ENCODE results near the gene FBXO41. TPM values are rescaled to one million over a fixed set of nuclear protein-coding genes. Genes with fewer than 3 reads are reported as not detected.

The FBXO41 gene
- polyA plus RNA-seq, 1 donor from 2014 or later: 6.0 TPM

- no peaks in the 10 kb centered on the region for H3K9me3 ChIP-seq (ENCODE audit: low read length)
- no peaks in the 10 kb centered on the region for H3F3A ChIP-seq (ENCODE audit: insufficient read depth, low read length, poor library complexity, severe bottlenecking)
- H3K9ac ChIP-seq (ENCODE audit: low read length): no peak overlapping the region
- H3K27ac ChIP-seq (ENCODE audit: low read length): no peak overlapping the region
- no peaks in the 10 kb centered on the region for H3K9me2 ChIP-seq (ENCODE audit: insufficient read depth, low read length)
- H3K27me3 ChIP-seq (ENCODE audit: insufficient read depth, low read depth, low read length): no peaks in the 10 kb centered on the region
- no peaks in the 10 kb centered on the region for H3K79me2 ChIP-seq (replicated peaks; ENCODE audit: insufficient read depth, low read length)
- H3K4me3 ChIP-seq (ENCODE audit: low read length): no peak overlapping the region
- TF ChIP-seq MXI1 (conservative IDR thresholded peaks at IDR 0.05; ENCODE audit: poor library complexity, severe bottlenecking) (no peak), EP300 (conservative IDR thresholded peaks at IDR 0.05; ENCODE audit: poor library complexity, severe bottlenecking) (no peak), TAF1 (IDR thresholded peaks at IDR 0.05; ENCODE audit: low read depth) (no peak), CTCF (IDR thresholded peaks at IDR 0.05; ENCODE audit: poor library complexity, severe bottlenecking) (no peak), REST (IDR thresholded peaks at IDR 0.05; ENCODE audit: borderline replicate concordance) (no peak), POLR2AphosphoS5 (IDR thresholded peaks at IDR 0.05) (no peak), RAD21 (conservative IDR thresholded peaks at IDR 0.05) (no peak), SMC3 (conservative IDR thresholded peaks at IDR 0.05; ENCODE audit: poor library complexity) (no peak), EZH2 (IDR thresholded peaks at IDR 0.05; ENCODE audit: borderline replicate concordance, insufficient read depth, low read length, poor library complexity, severe bottlenecking) (no peak)
- no peaks in the 10 kb centered on the region for H4K20me1 ChIP-seq (ENCODE audit: insufficient read depth)
- H3K36me3 ChIP-seq (ENCODE audit: insufficient read depth, low read length): peaks cover 6% of the 10 kb centered on the region
- H3K4me2 ChIP-seq (ENCODE audit: low read length): no peak overlapping the region
- H2AFZ ChIP-seq (ENCODE audit: low read depth, low read length): no peak overlapping the region
Observed at GRCh38 chr2:73217160-73217559, 67.1 kb downstream of the FBXO41 start.

- Histone ChIP-seq H3K27ac (ENCODE audit: low read length) (no peak overlapping the region), H3K9ac (ENCODE audit: low read length) (no peak overlapping the region), H3K36me3 (ENCODE audit: insufficient read depth, low read length) (peaks cover 6% of the 10 kb centered on the region), H3K9me3 (ENCODE audit: low read length) (no peaks in the 10 kb centered on the region), H3K79me2 (replicated peaks; ENCODE audit: insufficient read depth, low read length) (no peaks in the 10 kb centered on the region), H3F3A (ENCODE audit: insufficient read depth, low read length, poor library complexity, severe bottlenecking) (no peaks in the 10 kb centered on the region), H3K4me3 (ENCODE audit: low read length) (peak overlapping the region; percentile 97), H3K9me2 (ENCODE audit: insufficient read depth, low read length) (no peaks in the 10 kb centered on the region), H3K4me2 (ENCODE audit: low read length) (peak overlapping the region; percentile 98), H3K27me3 (ENCODE audit: insufficient read depth, low read depth, low read length) (no peaks in the 10 kb centered on the region), H4K20me1 (ENCODE audit: insufficient read depth) (no peaks in the 10 kb centered on the region), H2AFZ (ENCODE audit: low read depth, low read length) (no peak overlapping the region)
- TF ChIP-seq POLR2AphosphoS5 (IDR thresholded peaks at IDR 0.05) (no peak), EP300 (conservative IDR thresholded peaks at IDR 0.05; ENCODE audit: poor library complexity, severe bottlenecking) (no peak), CTCF (IDR thresholded peaks at IDR 0.05; ENCODE audit: poor library complexity, severe bottlenecking) (no peak), REST (IDR thresholded peaks at IDR 0.05; ENCODE audit: borderline replicate concordance) (no peak), SMC3 (conservative IDR thresholded peaks at IDR 0.05; ENCODE audit: poor library complexity) (no peak), RAD21 (conservative IDR thresholded peaks at IDR 0.05) (no peak)
Observed at GRCh38 chr2:73215254-73215653, 69.0 kb downstream of the FBXO41 start.

Measured in neural cell (in vitro differentiated cells).